HEK293T (cell line): ENCODE measurements around the gene SLC13A3.

ENCODE experiments used
- CTCF ChIA-PET: fragments of 350-600 bp; formaldehyde crosslinking; extraction: SDS; loops from one replicate; lab custom pipeline; 2021; ENCODE audit warnings: antibody characterized with exemption, inconsistent platforms; lab: Yijun Ruan, JAX
- POLR2A ChIA-PET: fragments of 350-600 bp; formaldehyde crosslinking; extraction: SDS; loops from one replicate; lab custom pipeline; 2020; ENCODE audit warnings: antibody characterized with exemption, inconsistent platforms; lab: Yijun Ruan, JAX
- DNase-seq: peaks from one replicate; pipeline ENCODE4 v3.0.0; 2012; ENCODE audit warnings: mixed read lengths; ENCODE audit errors: extremely low spot score
- ARNT ChIP-seq: fragments of 450-650 bp; IDR thresholded peaks from 2 replicates; pipeline ENCODE4 v1.6.1; 2017; ENCODE audit warnings: mild to moderate bottlenecking
- BHLHE40 ChIP-seq: fragments of 450-650 bp; IDR thresholded peaks from 2 replicates; pipeline ENCODE4 v1.6.1; 2016; ENCODE audit warnings: mild to moderate bottlenecking, moderate library complexity, borderline replicate concordance
- CTBP1 ChIP-seq: fragments of 450-650 bp; IDR thresholded peaks from 2 replicates; pipeline ENCODE4 v1.6.1; 2016; ENCODE audit warnings: borderline replicate concordance
- ELF4 ChIP-seq: fragments of 450-650 bp; IDR thresholded peaks from 2 replicates; pipeline ENCODE4 v1.6.1; 2017; ENCODE audit warnings: antibody characterized with exemption
- FOXA1 ChIP-seq: fragments of 450-650 bp; IDR thresholded peaks from 2 replicates; pipeline ENCODE4 v1.6.1; 2016; ENCODE audit warnings: mild to moderate bottlenecking
- FOXK2 ChIP-seq: fragments of 450-650 bp; IDR thresholded peaks from 2 replicates; pipeline ENCODE4 v1.6.1; 2016; ENCODE audit warnings: mild to moderate bottlenecking
- FOXM1 ChIP-seq: fragments of 450-650 bp; IDR thresholded peaks from 2 replicates; pipeline ENCODE4 v1.6.1; 2017; ENCODE audit warnings: mild to moderate bottlenecking, borderline replicate concordance
- HDGF ChIP-seq: fragments of 450-650 bp; IDR thresholded peaks from 2 replicates; pipeline ENCODE4 v1.6.1; 2017; ENCODE audit warnings: antibody characterized with exemption, borderline replicate concordance
- L3MBTL2 ChIP-seq: fragments of 450-650 bp; conservative IDR thresholded peaks from 2 replicates; pipeline ENCODE4 v1.6.1; 2016; ENCODE audit warnings: mild to moderate bottlenecking
- LEF1 ChIP-seq: fragments of 450-650 bp; IDR thresholded peaks from 2 replicates; pipeline ENCODE4 v1.6.1; 2017; ENCODE audit warnings: mild to moderate bottlenecking, borderline replicate concordance
- NFRKB ChIP-seq: fragments of 450-650 bp; IDR thresholded peaks from 2 replicates; pipeline ENCODE4 v1.6.1; 2016; ENCODE audit warnings: mild to moderate bottlenecking, moderate library complexity
- PKNOX1 ChIP-seq: fragments of 450-650 bp; IDR thresholded peaks from 2 replicates; pipeline ENCODE4 v1.6.1; 2016
- SP1 ChIP-seq: fragments of 450-650 bp; IDR thresholded peaks from 2 replicates; pipeline ENCODE4 v1.6.1; 2017
- SUZ12 ChIP-seq: fragments of 450-650 bp; IDR thresholded peaks from 2 replicates; pipeline ENCODE4 v1.6.1; 2016; ENCODE audit warnings: mild to moderate bottlenecking
- TARDBP ChIP-seq: fragments of 450-650 bp; IDR thresholded peaks from 2 replicates; pipeline ENCODE4 v1.6.1; 2016
- ZNF384 ChIP-seq: fragments of 450-650 bp; IDR thresholded peaks from 2 replicates; pipeline ENCODE4 v1.6.1; 2016

SLC13A3 gene

GRCh38 chr20:46545077-46545826 is 106.0 kb downstream of the SLC13A3 start:
- ChIA-PET POLR2A (no interaction called here), CTCF (interaction anchor here (0.8 kb wide), 1 partner anchor 17 kb away, joined by 3 read pairs; no protein-coding TSS in a partner anchor)
- TF ChIP-seq ARNT, result no peak
- no peak for TF ChIP-seq PKNOX1
- no peak for TF ChIP-seq BHLHE40
- no peak for TF ChIP-seq LEF1
- no peak for TF ChIP-seq FOXM1
- TF ChIP-seq SUZ12, result no peak
- TF ChIP-seq SP1, result no peak
- no peak for TF ChIP-seq FOXA1
- TF ChIP-seq NFRKB, result no peak
- no peak for TF ChIP-seq HDGF
- no peak for TF ChIP-seq TARDBP
- TF ChIP-seq ELF4, result no peak
- DNase-seq, result no peak

- ChIA-PET POLR2A (interaction anchor here (0.6 kb wide), 1 partner anchor 20 kb away, joined by 3 read pairs; no protein-coding TSS in a partner anchor), CTCF (interaction anchor here (0.8 kb wide), 1 partner anchor 18 kb away, joined by 3 read pairs; no protein-coding TSS in a partner anchor)
- no peak for TF ChIP-seq SUZ12
- no peak for TF ChIP-seq ELF4
- no peak for DNase-seq
Observed at GRCh38 chr20:46544576-46544975, 106.7 kb downstream of the SLC13A3 start.

GRCh38 chr20:46543959-46544358 is 107.3 kb downstream of the SLC13A3 start:
- CTCF ChIA-PET, result no interaction called here
- POLR2A ChIA-PET, result interaction anchor here (0.6 kb wide), 1 partner anchor 20 kb away, joined by 3 read pairs; no protein-coding TSS in a partner anchor
- no peak for DNase-seq
- no peak for TF ChIP-seq CTBP1

GRCh38 chr20:46543033-46543432 is 108.2 kb downstream of the SLC13A3 start:
- TF ChIP-seq NFRKB, result no peak
- TF ChIP-seq FOXM1, result no peak
- no peak for TF ChIP-seq SUZ12
- TF ChIP-seq ELF4, result no peak
- TF ChIP-seq CTBP1, result no peak
- no peak for TF ChIP-seq HDGF
- TF ChIP-seq FOXK2, result no peak
- TF ChIP-seq ARNT, result no peak
- ChIA-PET CTCF (no interaction called here), POLR2A (no interaction called here)
- DNase-seq, result no peak

- ChIA-PET CTCF (no interaction called here), POLR2A (no interaction called here)
Observed at GRCh38 chr20:46541229-46541935, 109.9 kb downstream of the SLC13A3 start.

GRCh38 chr20:46539113-46539512 is 112.1 kb downstream of the SLC13A3 start:
- CTCF ChIA-PET, result no interaction called here
- POLR2A ChIA-PET, result no interaction called here
- TF ChIP-seq LEF1 (no peak), FOXK2 (no peak), SUZ12 (no peak), L3MBTL2 (no peak), ZNF384 (no peak), FOXM1 (no peak), NFRKB (no peak), HDGF (no peak), PKNOX1 (no peak), ARNT (no peak), CTBP1 (no peak), FOXA1 (no peak), SP1 (no peak), BHLHE40 (no peak), ELF4 (no peak)
- no peak for DNase-seq

More at GRCh38 chr20:46541229-46541935, 109.9 kb downstream of the SLC13A3 start:
- DNase-seq, result no peak
- no peak for TF ChIP-seq TARDBP

GRCh38 chr20:46530640-46531039 is 120.6 kb downstream of the SLC13A3 start:
- ChIA-PET POLR2A (no interaction called here), CTCF (no interaction called here)
- TF ChIP-seq FOXK2, result no peak
- TF ChIP-seq L3MBTL2, result no peak
- TF ChIP-seq LEF1, result no peak
- TF ChIP-seq FOXA1, result no peak
- no peak for DNase-seq
